CD1c-positive myeloid dendritic cell (primary cell): Measurements from ENCODE around the gene LY86.
A peak's percentile ranks its signal among the peaks of the same experiment; 100 is the strongest.

Experiments
- DNase-seq: peaks from one replicate; pipeline ENCODE4 v3.0.0-alpha.2; 2016; ENCODE audit errors: extremely low spot score

The LY86 gene

DNA sequence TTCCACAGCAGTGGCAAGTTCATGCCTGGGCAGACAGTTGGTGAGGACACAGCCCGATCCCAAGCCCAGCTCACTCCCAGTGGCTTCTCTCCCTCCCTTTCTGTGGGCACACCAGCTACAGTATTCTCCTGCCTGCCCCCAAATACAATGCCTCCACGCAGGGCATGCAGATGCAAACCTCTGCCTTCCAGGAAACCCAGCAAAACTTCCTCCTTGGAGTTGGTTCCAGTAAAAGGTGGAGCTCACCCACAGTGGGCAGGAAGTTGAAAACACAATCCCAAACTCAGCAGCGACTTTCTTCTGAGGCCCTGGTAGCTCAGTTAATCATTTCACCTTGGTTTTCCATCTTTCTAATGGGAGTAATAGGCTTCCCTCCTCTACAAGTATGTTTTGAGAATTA lies 93.7 kb downstream of the LY86 start:
- DNase-seq = peak; percentile 45

DNA sequence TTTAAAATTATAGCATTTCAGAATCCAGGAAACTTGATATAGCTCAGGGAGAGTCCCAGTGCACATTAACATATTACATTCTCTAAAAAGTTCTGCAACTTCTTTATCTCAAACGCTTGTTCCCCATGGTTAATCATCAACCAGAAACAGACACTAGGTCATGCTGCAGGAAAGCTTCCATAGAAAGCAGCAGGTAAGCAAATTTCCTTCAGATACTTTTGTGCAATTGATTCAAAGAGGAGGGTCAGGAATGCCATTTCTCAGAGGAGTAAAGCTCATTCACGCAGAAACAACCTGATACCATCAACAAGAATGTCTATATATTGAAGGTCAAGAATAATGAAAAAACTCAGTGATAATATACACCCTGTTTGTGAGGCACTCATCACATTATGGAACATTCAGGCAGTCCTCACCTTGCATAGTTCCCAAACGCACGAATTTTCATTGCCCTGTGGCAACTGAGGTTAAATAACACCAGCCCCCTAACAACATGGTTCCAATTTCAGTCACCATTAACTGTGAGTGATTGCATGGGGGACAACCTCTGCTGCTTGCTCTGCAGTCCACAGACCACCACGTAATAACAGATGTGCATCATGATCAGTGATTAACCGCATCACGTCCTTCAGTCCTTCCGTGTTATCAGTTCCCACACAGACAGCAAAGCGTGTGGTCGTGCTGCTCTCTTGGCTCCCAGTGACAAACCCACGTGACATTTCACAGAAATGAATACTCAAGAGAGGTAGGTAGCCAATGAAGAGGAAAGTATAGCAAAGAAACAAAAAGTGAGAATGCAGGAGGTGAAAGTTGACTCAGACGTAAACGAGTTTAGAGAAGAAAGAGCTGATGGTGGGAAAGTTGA lies 95.7 kb downstream of the LY86 start:
- DNase-seq = no peak

GRCh38 chr6:6685249-6686040 lies 96.9 kb downstream of the LY86 start:
- peak; percentile 33 for DNase-seq

DNA sequence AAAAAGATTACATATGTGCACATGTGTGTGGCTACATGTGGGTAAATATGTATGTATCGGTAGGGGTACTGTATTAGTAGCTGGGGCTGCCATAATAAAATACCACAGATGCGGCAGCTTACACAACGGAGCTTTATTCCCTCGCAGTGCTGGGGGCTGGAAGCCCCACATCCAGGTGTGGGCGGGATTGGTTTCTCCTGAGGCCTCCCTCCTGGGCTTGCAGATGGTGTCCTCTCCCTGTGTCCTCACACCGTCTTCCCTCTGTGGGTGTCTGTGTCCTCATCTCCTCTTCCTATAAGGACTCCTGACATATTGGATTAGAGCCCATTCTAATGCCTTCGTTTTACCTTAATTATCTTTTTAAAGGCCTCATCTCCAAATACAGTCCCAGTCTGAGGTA lies 97.7 kb downstream of the LY86 start:
- no peak for DNase-seq

- peak; percentile 80 for DNase-seq
Measured at GRCh38 chr6:6686748-6687601, 98.5 kb downstream of the LY86 start.

- DNase-seq = no peak
Measured at GRCh38 chr6:6688283-6688682, 99.8 kb downstream of the LY86 start.

DNA sequence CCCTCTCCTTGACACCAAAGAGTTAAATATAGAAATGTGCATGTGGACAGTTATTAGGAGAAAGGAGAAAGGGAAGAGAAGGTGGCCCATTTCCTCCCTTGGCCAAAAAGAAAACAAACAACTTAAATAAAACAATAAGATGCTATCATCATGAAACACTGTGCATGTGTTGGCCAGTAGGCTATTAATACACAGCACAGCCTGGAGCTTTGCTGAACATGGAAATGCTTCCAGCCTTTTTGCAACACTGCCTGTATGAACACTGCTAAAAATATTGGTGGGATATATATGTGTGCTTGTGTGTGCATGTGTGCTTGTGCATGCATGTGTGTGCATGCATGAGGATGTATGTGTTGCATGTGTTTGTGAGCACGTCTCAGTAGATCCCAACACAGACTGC lies 100.4 kb downstream of the LY86 start:
- DNase-seq = no peak

DNA sequence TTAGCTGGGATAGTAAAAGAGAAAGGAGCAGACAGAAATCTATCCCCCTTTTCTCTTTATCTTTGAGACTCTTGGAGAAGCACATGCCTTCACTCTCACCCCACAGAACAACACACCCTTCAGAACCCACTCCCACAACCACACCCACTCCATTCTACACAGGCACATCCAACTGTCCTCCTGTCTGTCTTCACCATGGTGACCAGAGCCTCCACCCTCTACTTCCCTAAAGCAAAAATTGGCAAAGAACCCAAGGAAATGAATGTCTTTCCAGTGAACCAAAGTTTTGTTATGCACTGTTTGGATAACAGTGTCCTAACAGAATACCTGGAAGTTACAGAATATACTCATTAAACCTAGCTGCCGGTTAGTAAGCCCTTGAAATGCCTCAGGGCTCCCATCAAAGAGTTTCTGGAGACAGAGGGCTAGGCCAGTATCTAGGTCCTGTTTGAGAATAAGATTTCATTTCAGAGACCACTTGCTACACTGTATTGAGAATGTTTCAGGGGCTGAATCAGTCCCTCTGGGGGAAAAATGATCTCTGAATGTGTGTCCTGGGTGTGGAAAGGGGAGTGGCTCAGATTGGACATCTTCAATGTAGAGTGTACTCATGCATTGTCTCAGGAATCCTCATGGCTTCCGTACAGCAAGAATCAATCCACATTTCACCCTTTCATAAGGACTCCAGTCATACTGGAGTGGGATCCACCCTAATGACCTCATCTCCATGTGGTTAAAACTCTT lies 101.1 kb downstream of the LY86 start:
- DNase-seq = peak; percentile 78

DNA sequence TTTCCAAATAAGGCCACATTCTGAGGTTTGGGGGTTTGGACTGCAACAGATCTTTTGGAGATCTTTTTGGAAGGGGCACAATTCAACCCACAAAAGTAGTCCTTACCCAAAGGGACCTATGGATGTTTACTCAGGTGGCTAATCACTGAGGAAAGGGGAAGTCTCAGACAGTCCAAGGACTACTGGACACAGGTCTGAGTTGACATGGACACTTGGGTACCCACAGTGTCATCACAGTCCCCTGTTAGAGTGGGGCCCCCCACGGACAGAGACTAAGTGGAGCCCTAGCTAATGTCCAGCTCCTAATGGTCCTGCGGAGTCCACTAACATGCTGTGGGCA lies 101.6 kb downstream of the LY86 start:
- no peak for DNase-seq

DNA sequence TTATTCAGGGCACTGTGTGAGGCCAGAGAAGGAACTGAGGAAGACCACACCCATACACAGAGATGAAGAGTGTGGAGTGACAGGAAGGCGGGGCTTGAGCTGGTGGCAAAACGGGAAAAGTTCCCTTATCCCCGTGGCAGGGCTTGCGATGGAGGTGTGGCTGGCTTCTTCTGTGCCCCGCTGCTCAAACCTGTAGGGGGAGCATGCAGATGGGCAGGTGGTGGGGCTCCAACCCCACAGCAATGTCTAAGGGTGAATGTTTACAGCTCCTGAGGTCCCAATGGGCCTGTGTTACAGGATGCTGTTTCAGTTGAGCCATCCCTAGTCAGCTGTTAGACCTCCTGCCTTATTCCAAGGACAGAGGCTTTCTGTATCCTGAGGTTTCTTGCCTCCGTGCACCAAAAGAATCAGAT lies 105.9 kb downstream of the LY86 start:
- DNase-seq = peak; percentile 44

DNA sequence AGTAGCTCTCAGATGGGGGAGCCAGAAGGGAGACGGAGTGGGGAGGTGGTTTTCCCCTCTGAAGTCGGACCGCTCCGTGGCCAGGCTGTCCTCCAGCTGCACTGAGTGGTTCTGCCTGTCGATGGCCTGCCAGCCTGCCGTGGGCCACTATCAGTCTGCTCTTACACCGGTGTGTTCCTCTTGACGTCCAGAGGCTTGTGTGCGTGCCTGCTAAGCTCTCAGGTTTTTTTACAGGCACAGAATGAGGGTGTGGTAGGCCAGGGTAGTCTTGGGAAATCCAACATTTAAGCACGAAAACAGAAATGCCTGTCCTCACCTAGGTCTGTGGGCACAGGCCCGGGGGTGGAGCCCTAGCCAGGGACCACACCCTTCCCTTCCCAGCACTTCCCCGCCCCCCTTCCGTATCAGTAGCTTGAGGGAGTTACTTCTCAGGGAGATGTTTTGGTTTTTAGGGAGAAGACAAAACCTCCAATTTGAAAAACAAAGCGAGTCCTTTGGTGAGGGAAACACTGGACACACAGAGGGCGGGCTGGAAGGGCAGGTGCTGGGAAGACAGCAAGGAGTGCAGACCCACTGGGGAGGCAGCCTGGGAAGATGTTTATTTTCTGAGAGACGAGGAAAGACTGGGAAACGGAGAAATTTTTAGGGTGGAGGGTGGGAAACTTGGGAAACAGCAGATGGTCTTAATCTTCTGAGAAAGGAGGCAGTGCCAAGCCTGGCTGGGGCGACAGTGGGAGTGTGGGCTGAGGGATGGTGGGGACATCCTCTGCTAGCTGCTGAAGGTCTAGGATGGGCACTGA lies 106.5 kb downstream of the LY86 start:
- DNase-seq = peak; percentile 62

DNA sequence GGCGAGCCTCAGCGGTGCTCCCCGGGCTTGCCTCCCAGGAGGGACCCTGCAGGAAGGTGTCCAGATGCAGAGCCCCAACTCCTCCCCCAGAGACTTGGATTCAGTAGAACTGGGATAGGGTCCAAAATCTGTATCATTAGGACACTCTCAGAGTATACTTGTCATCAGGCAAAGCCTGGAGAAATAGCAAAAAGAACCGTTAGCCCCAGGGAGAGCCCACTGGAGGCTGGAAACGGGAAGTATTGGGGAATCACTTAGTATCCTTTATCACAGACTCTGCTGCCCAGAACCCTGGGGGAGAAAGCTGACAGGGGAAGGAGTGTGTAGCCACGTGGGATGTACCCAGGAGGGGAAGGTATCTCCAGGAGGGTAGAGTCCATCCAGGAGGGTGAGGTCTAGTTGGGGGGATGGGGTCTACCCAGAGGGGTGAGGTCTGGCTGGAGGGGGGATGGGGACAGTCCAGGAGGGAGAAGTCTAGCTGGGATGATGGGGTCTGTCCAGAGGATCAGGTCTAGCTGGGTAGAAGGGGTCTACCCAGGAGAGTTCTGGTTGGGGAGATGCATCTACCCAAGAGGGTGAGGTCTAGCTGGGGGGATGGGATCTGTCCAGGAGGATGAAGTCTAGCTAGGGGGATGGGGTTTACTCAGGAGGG lies 107.2 kb downstream of the LY86 start:
- DNase-seq = no peak

- DNase-seq = peak; percentile 68
Measured at GRCh38 chr6:6696867-6697531, 108.5 kb downstream of the LY86 start.

DNA sequence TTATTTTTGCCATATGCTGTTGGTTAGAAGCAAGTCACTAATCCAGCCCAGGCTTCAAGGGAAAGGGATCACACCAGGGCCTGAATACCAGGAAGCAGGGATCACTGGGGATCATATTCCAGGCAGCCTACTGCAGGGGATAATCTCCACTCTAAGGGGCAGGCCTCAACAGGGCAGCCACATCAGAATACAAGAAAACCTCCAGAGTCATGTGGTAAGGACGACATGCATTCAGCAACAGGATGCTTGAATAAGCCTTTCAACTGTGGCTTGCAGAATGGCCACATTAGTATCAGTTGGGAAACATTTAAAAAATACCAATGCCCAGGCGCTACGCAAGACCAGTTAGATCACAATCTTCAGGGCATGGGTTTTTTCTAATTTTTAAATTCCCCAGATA lies 109.1 kb downstream of the LY86 start:
- no peak for DNase-seq

- no peak for DNase-seq
Measured at GRCh38 chr6:6699741-6700367, 111.3 kb downstream of the LY86 start.

DNA sequence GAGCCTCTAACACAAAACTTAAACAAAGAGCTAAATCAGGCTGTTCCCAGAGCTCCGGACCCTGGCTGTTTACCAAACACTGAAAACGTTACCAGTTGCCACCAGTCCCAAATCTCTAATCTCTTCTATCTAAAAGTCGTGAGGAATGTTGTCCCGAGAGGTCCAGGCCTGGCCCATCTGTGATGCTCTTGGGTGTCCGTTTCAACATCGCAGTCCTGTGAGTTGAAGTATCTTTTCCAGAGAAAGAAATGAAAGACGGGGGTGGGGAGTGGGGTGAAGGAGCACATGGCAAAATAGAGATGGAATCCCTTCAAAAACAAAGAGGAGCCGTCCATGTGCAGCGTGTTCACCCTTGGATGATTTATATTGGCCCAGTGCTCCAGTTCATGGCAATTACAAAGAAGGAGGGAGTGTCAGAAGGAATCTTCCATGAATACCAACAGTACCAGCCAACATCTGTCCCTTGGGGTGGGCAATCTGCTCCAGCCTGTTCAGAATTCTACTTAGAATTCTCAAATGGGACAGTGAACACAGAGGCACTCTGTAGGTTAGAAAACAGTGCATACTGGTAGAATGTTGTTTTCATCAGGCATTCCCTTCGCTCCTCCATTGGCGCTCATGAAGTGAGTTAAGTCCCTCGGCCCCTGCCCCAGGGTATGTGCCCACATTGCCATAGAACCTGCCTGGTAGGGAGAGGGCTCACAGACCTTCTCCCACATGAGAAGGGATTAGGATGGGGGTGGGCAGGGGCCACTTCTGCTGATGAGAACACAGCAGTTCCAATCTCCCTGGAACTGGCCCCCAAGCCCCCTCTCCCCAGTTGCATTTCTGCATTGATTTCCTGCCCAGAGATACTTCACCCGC lies 112.1 kb downstream of the LY86 start:
- DNase-seq = no peak

DNA sequence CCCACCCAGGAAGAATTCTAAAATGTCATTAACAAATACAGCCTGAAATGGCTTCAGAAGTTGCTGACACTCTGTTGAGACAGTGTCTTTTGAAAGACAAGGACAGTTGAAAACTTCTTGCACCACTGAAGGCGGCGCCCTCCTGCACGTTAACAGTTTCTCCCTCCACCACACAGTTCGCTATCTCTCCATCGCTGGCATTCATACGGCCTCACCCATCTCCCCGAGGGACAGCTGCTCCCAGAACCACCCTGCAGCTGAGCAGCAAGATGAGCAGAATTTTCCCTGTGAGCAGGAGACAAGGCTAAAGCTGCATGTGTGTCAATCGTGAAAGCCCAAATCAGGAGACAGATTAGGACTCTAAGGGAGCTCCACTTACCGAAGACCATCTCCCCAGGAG lies 113.3 kb downstream of the LY86 start:
- no peak for DNase-seq

- DNase-seq = no peak
Measured at GRCh38 chr6:6703699-6704098, 115.2 kb downstream of the LY86 start.
